GM23338 (cell line): ENCODE measurements around the gene STK38. TPM values are rescaled to one million over a fixed set of nuclear protein-coding genes. Genes with fewer than 3 reads are reported as not detected.
A peak's percentile ranks its signal among the peaks of the same experiment; 100 is the strongest.

ENCODE experiments used
- ATAC-seq: fragments of 200-7000 bp; cut with Tn5 transposase; 3 replicates; pipeline ENCODE4 v1.9.1; 2020
- DNase-seq: peaks from one replicate; pipeline ENCODE4 v3.0.0-alpha.2; 2015; ENCODE audit warnings: low spot score
- H2AFZ ChIP-seq: fragments of 200-600 bp; sonication (generic); 2 replicates; pipeline ENCODE4 v1.8.0; 2016; ENCODE audit warnings: antibody characterized with exemption, mild to moderate bottlenecking, moderate library complexity
- H3F3A ChIP-seq: fragments of 200-600 bp; sonication (generic); replicated peaks from 2 replicates; pipeline ENCODE4 v1.8.0; 2017; ENCODE audit warnings: antibody characterized with exemption, mixed run types, low read depth
- H3K27ac ChIP-seq: fragments of 200-600 bp; sonication (generic); 2 replicates; pipeline ENCODE4 v1.6.1; 2016; ENCODE audit warnings: low read depth
- H3K27me3 ChIP-seq: fragments of 200-600 bp; sonication (generic); 2 replicates; pipeline ENCODE4 v1.8.0; 2016; ENCODE audit warnings: mild to moderate bottlenecking, mixed run types, moderate library complexity; ENCODE audit not compliant: insufficient read depth
- H3K36me3 ChIP-seq: fragments of 200-600 bp; sonication (generic); 2 replicates; pipeline ENCODE4 v1.8.0; 2016; ENCODE audit warnings: mild to moderate bottlenecking; ENCODE audit not compliant: insufficient read depth
- H3K4me1 ChIP-seq: fragments of 200-600 bp; sonication (generic); 2 replicates; pipeline ENCODE4 v1.8.0; 2016; ENCODE audit warnings: mild to moderate bottlenecking, moderate library complexity; ENCODE audit not compliant: insufficient read depth
- H3K4me2 ChIP-seq: fragments of 200-600 bp; sonication (generic); 2 replicates; pipeline ENCODE4 v1.7.1; 2017; ENCODE audit warnings: mixed run types
- H3K4me3 ChIP-seq: fragments of 200-600 bp; sonication (generic); 2 replicates; pipeline ENCODE4 v1.6.1; 2016; ENCODE audit warnings: mixed run types
- H3K79me2 ChIP-seq: fragments of 200-600 bp; sonication (generic); replicated peaks from 2 replicates; pipeline ENCODE4 v1.8.0; 2017; ENCODE audit warnings: mild to moderate bottlenecking; ENCODE audit not compliant: insufficient read depth
- H3K9me2 ChIP-seq: fragments of 200-600 bp; sonication (generic); 2 replicates; pipeline ENCODE4 v1.8.0; 2017; ENCODE audit not compliant: insufficient read depth
- H4K20me1 ChIP-seq: fragments of 200-600 bp; sonication (generic); replicated peaks from 2 replicates; pipeline ENCODE4 v1.8.0; 2017; ENCODE audit warnings: mild to moderate bottlenecking; ENCODE audit not compliant: insufficient read depth
- H3K27ac Mint-ChIP-seq: 2 replicates; pipeline ENCODE4 v1.8.0; 2020; ENCODE audit warnings: inconsistent platforms, mild to moderate bottlenecking, moderate library complexity, mixed read lengths
- H3K27me3 Mint-ChIP-seq: 3 replicates; pipeline ENCODE4 v1.8.0; 2022; ENCODE audit warnings: low read depth, mild to moderate bottlenecking, moderate library complexity, mixed read lengths, inconsistent platforms; ENCODE audit not compliant: insufficient read depth, poor library complexity
- H3K36me3 Mint-ChIP-seq: 3 replicates; pipeline ENCODE4 v1.8.0; 2021; ENCODE audit warnings: low read depth, mild to moderate bottlenecking, inconsistent platforms, moderate library complexity, mixed read lengths
- H3K4me1 Mint-ChIP-seq: 3 replicates; pipeline ENCODE4 v1.8.0; 2020; ENCODE audit warnings: mild to moderate bottlenecking, inconsistent platforms, mixed read lengths
- H3K4me3 Mint-ChIP-seq: 3 replicates; pipeline ENCODE4 v1.8.0; 2021; ENCODE audit warnings: moderate library complexity, mild to moderate bottlenecking, inconsistent platforms, mixed read lengths
- H3K9me3 Mint-ChIP-seq: 3 replicates; pipeline ENCODE4 v1.8.0; 2020; ENCODE audit warnings: moderate library complexity, mild to moderate bottlenecking, inconsistent platforms, mixed read lengths
- CREB1 ChIP-seq: fragments of 250-450 bp; sonication (Bioruptor Pico); IDR thresholded peaks from 2 replicates; pipeline ENCODE4 v1.5.0; 2020; ENCODE audit warnings: low read depth, mild to moderate bottlenecking, moderate library complexity
- EZH2 ChIP-seq: fragments of 200-600 bp; sonication (generic); IDR thresholded peaks from one replicate; pipeline ENCODE4 v1.8.0; 2017; ENCODE audit warnings: antibody characterized with exemption, mild to moderate bottlenecking, low read depth; ENCODE audit not compliant: unreplicated experiment
- EZH2phosphoT487 ChIP-seq: fragments of 200-600 bp; sonication (generic); IDR thresholded peaks from one replicate; pipeline ENCODE4 v1.8.1; 2018; ENCODE audit warnings: antibody characterized with exemption; ENCODE audit not compliant: unreplicated experiment
- JUNB ChIP-seq: IDR thresholded peaks from one replicate; pipeline ENCODE4 v1.6.1; 2016; ENCODE audit warnings: antibody characterized with exemption; ENCODE audit not compliant: unreplicated experiment
- NANOG ChIP-seq: IDR thresholded peaks from 2 replicates; pipeline ENCODE4 v1.6.1; 2016; ENCODE audit warnings: antibody characterized with exemption, borderline replicate concordance
- POLR2AphosphoS5 ChIP-seq: IDR thresholded peaks from 2 replicates; pipeline ENCODE4 v1.6.1; 2016; ENCODE audit warnings: antibody characterized with exemption, low read depth
- STAT1 ChIP-seq: IDR thresholded peaks from one replicate; pipeline ENCODE4 v1.6.1; 2016; ENCODE audit warnings: antibody characterized with exemption; ENCODE audit not compliant: unreplicated experiment
- ZNF114 ChIP-seq: fragments of 250-450 bp; sonication (Bioruptor Pico); IDR thresholded peaks from 2 replicates; pipeline ENCODE4 v1.5.0; 2020; ENCODE audit warnings: mild to moderate bottlenecking, moderate library complexity
- ZNF331 ChIP-seq: fragments of 250-450 bp; sonication (Bioruptor Pico); IDR thresholded peaks from 2 replicates; pipeline ENCODE4 v1.5.0; 2020; ENCODE audit warnings: low read depth, mild to moderate bottlenecking, moderate library complexity
- polyA plus RNA-seq: library from polyadenylated mRNA; unstranded; fragments of >200 nt; fragmentation: Nextera tagmentation; extraction: Ambion mirVana; gene quantifications from 2 replicates; pipeline ENCODE4 v1.2.1, GENCODE V29; 2016
- total RNA-seq: library from RNA; depleted of rRNA; stranded (reverse); fragments of >200 nt; shearing (Covaris generic); gene quantifications from 2 replicates; pipeline ENCODE4 v1.2.3, GENCODE V29; 2014
- TF ChIP-seq, protein P1 (sequence below), 2 experiments: fragments of 200-600 bp in 1 of 2; sonication (generic) in 1 of 2; conservative IDR thresholded peaks; 2 replicates each; pipeline versions ENCODE4 v1.5.1 to v1.6.1; 2016 to 2017; ENCODE audit warnings: antibody characterized with exemption in 2 of 2, low read depth in 2 of 2, mild to moderate bottlenecking in 2 of 2, moderate library complexity in 1 of 2
- TF ChIP-seq, protein P2 (sequence below): IDR thresholded peaks from 2 replicates; pipeline ENCODE4 v1.6.1; 2016; ENCODE audit warnings: antibody characterized with exemption
- TF ChIP-seq, protein P3 (sequence below): IDR thresholded peaks from one replicate; pipeline ENCODE4 v1.6.1; 2018; ENCODE audit warnings: antibody characterized with exemption; ENCODE audit not compliant: unreplicated experiment

STK38 gene
- total and polyA plus RNA-seq, 2 experiments from 2014 or later, result 10.8 to 17.4 TPM

DNA sequence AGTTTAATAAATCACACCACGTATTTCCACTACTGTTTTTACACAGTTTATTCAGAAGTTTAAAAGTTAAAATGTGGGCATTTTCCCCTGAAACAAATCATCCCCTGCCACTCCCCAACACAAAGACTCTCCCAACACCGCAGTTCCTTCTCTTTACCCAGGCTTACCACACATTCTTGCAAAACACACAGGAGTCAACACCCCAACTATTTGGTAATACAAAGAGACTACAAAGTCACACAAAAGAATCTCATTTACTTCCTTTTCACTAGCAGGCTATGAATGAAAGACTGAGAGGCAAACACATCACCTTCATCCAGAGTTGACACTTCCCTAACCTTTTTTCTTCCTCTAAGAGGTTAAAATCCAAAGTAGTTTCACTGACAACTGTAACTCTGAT is 53.4 kb downstream of the STK38 start (continued):
- TF ChIP-seq, protein P1, sequence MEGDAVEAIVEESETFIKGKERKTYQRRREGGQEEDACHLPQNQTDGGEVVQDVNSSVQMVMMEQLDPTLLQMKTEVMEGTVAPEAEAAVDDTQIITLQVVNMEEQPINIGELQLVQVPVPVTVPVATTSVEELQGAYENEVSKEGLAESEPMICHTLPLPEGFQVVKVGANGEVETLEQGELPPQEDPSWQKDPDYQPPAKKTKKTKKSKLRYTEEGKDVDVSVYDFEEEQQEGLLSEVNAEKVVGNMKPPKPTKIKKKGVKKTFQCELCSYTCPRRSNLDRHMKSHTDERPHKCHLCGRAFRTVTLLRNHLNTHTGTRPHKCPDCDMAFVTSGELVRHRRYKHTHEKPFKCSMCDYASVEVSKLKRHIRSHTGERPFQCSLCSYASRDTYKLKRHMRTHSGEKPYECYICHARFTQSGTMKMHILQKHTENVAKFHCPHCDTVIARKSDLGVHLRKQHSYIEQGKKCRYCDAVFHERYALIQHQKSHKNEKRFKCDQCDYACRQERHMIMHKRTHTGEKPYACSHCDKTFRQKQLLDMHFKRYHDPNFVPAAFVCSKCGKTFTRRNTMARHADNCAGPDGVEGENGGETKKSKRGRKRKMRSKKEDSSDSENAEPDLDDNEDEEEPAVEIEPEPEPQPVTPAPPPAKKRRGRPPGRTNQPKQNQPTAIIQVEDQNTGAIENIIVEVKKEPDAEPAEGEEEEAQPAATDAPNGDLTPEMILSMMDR (conservative IDR thresholded peaks at IDR 0.05; ENCODE audit: low read depth in 2 of 2), result no peak
- TF ChIP-seq NANOG (no peak), ZNF331 (no peak), CREB1 (no peak), POLR2AphosphoS5 (no peak), JUNB (no peak), ZNF114 (no peak), EZH2 (no peak)
- TF ChIP-seq, protein P2, sequence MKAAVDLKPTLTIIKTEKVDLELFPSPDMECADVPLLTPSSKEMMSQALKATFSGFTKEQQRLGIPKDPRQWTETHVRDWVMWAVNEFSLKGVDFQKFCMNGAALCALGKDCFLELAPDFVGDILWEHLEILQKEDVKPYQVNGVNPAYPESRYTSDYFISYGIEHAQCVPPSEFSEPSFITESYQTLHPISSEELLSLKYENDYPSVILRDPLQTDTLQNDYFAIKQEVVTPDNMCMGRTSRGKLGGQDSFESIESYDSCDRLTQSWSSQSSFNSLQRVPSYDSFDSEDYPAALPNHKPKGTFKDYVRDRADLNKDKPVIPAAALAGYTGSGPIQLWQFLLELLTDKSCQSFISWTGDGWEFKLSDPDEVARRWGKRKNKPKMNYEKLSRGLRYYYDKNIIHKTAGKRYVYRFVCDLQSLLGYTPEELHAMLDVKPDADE, result no peak

DNA sequence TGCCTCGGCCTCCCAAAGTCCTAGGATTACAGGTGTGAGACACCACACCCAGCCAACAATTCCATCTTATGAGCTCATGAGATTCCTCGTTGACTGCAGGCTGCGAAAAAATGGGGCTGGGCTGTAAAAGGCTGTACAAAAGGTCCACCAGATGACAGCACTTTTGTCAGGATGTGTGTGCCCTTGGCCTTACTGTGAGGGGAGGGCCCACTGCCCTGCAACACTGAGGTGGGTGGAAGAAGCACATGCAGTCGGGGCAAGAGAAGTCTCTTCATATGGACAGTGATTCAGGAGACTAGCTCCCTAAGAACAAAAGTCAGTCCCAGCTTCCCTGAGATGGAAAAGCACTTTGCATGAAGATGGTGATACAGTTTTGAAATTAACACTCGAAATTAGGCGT is 54.0 kb downstream of the STK38 start:
- Histone ChIP-seq H3K4me1 (peaks cover 23% of the 10 kb centered on the region; the same call in 1 of the 2 replicates), H3K27ac (peak overlapping the region; percentile 29), H3K27me3 (no peaks in the 10 kb centered on the region), H2AFZ (no peak overlapping the region), H3K36me3 (peaks cover 20% of the 10 kb centered on the region), H3K4me2 (no peak overlapping the region; the same call in 1 of the 2 replicates), H3K79me2 (no peaks in the 10 kb centered on the region), H3K9me2 (no peaks in the 10 kb centered on the region), H3K4me3 (no peak overlapping the region), H3F3A (no peaks in the 10 kb centered on the region), H4K20me1 (peaks cover 4% of the 10 kb centered on the region)
- no peak for DNase-seq
- Mint-ChIP-seq H3K4me1 (peaks cover 22% of the 10 kb centered on the region), H3K27me3 (peaks cover 4% of the 10 kb centered on the region), H3K9me3 (no peaks in the 10 kb centered on the region), H3K36me3 (peaks cover 32% of the 10 kb centered on the region), H3K4me3 (no peak overlapping the region), H3K27ac (0 out of 2 replicates have a peak overlapping the region, but pooled peaks have one; percentile 9)
- ATAC-seq, result peak; percentile 33
- TF ChIP-seq STAT1 (no peak), EZH2phosphoT487 (no peak), POLR2AphosphoS5 (no peak), ZNF331 (no peak), EZH2 (no peak), JUNB (no peak), ZNF114 (no peak), CREB1 (no peak), NANOG (no peak)
- TF ChIP-seq, protein P1 (conservative IDR thresholded peaks at IDR 0.05; ENCODE audit: low read depth in 2 of 2), result no peak
- TF ChIP-seq, protein P2, result no peak
- TF ChIP-seq, protein P3, sequence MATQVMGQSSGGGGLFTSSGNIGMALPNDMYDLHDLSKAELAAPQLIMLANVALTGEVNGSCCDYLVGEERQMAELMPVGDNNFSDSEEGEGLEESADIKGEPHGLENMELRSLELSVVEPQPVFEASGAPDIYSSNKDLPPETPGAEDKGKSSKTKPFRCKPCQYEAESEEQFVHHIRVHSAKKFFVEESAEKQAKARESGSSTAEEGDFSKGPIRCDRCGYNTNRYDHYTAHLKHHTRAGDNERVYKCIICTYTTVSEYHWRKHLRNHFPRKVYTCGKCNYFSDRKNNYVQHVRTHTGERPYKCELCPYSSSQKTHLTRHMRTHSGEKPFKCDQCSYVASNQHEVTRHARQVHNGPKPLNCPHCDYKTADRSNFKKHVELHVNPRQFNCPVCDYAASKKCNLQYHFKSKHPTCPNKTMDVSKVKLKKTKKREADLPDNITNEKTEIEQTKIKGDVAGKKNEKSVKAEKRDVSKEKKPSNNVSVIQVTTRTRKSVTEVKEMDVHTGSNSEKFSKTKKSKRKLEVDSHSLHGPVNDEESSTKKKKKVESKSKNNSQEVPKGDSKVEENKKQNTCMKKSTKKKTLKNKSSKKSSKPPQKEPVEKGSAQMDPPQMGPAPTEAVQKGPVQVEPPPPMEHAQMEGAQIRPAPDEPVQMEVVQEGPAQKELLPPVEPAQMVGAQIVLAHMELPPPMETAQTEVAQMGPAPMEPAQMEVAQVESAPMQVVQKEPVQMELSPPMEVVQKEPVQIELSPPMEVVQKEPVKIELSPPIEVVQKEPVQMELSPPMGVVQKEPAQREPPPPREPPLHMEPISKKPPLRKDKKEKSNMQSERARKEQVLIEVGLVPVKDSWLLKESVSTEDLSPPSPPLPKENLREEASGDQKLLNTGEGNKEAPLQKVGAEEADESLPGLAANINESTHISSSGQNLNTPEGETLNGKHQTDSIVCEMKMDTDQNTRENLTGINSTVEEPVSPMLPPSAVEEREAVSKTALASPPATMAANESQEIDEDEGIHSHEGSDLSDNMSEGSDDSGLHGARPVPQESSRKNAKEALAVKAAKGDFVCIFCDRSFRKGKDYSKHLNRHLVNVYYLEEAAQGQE, result no peak
